ENCODE results near the gene USP24. TPM values are rescaled to one million over a fixed set of nuclear protein-coding genes. Genes with fewer than 3 reads are reported as not detected.
"Not testable (repeated sequence)": the region's sequence is repeated elsewhere in the genome, so short reads cannot be mapped to it uniquely, and the experiment has no call there.

USP24 gene
- total RNA-seq, 1 experiment from 2014 or later = 45.7 TPM

GRCh38 chr1:55230659-55231058 lies 15.5 kb upstream of the USP24 start:
- ChIA-PET POLR2A (interaction anchor here (0.8 to 2.8 kb wide), 4 partner anchors 9 to 20 kb away, joined by 3 to 10 read pairs (median 4); partner anchors contain the start of gene USP24), CTCF (no interaction called here)
- Mint-ChIP-seq H3K4me3 (ENCODE audit: unreplicated experiment) (no peak overlapping the region), H3K4me1 (ENCODE audit: insufficient read depth, unreplicated experiment) (peaks cover 17% of the 10 kb centered on the region), H3K36me3 (ENCODE audit: insufficient read depth, unreplicated experiment) (no peaks in the 10 kb centered on the region), H3K27ac (ENCODE audit: low read depth, unreplicated experiment) (no peak overlapping the region), H3K9me3 (ENCODE audit: unreplicated experiment) (no peaks in the 10 kb centered on the region), H3K27me3 (ENCODE audit: insufficient read depth, unreplicated experiment) (no peaks in the 10 kb centered on the region)
- intact Hi-C loops (cut with micrococcal nuclease) = no loop called here
- DNase-seq (ENCODE audit: unreplicated experiment) = no peak
- no peak for TF ChIP-seq CTCF (IDR thresholded peaks at IDR 0.05; ENCODE audit: unreplicated experiment)
- no TSS peak for BruUV-seq (replicated peaks)

- CTCF ChIA-PET = interaction anchor here (0.7 to 0.9 kb wide), 3 partner anchors 10 to 90 kb away, joined by 3 to 4 read pairs (median 3); no protein-coding TSS in a partner anchor
- H3K36me3 Mint-ChIP-seq (ENCODE audit: insufficient read depth, unreplicated experiment); H3K27ac Mint-ChIP-seq (ENCODE audit: low read depth, unreplicated experiment); DNase-seq (ENCODE audit: unreplicated experiment); H3K4me3 Mint-ChIP-seq (ENCODE audit: unreplicated experiment); H3K9me3 Mint-ChIP-seq (ENCODE audit: unreplicated experiment); H3K27me3 Mint-ChIP-seq (ENCODE audit: insufficient read depth, unreplicated experiment); intact Hi-C loops (cut with micrococcal nuclease); BruUV-seq (replicated peaks): not testable (repeated sequence)
- POLR2A ChIA-PET = interaction anchor here (0.7 to 1.1 kb wide), 4 partner anchors 8 to 76 kb away, joined by 3 to 4 read pairs (median 3); no protein-coding TSS in a partner anchor
- H3K4me1 Mint-ChIP-seq (ENCODE audit: insufficient read depth, unreplicated experiment) = peaks cover 12% of the 10 kb centered on the region
These were observed 14.6 kb upstream of the USP24 start for GRCh38 chr1:55229726-55230125.

GRCh38 chr1:55225228-55225627 lies 10.1 kb upstream of the USP24 start:
- Mint-ChIP-seq H3K36me3 (ENCODE audit: insufficient read depth, unreplicated experiment) (peaks cover 6% of the 10 kb centered on the region), H3K4me1 (ENCODE audit: insufficient read depth, unreplicated experiment) (no peaks in the 10 kb centered on the region), H3K27me3 (ENCODE audit: insufficient read depth, unreplicated experiment) (no peaks in the 10 kb centered on the region), H3K27ac (ENCODE audit: low read depth, unreplicated experiment) (no peak overlapping the region), H3K4me3 (ENCODE audit: unreplicated experiment) (no peak overlapping the region), H3K9me3 (ENCODE audit: unreplicated experiment) (no peaks in the 10 kb centered on the region)
- CTCF ChIA-PET = no interaction called here
- intact Hi-C loops (cut with micrococcal nuclease) = no loop called here
- POLR2A ChIA-PET = interaction anchor here (0.9 to 1.3 kb wide), 2 partner anchors 9 to 12 kb away, joined by 3 to 4 read pairs; no protein-coding TSS in a partner anchor
- DNase-seq (ENCODE audit: unreplicated experiment) = no peak
- TF ChIP-seq CTCF (IDR thresholded peaks at IDR 0.05; ENCODE audit: unreplicated experiment) = no peak
- no TSS peak for BruUV-seq (replicated peaks)

- TF ChIP-seq CTCF (IDR thresholded peaks at IDR 0.05; ENCODE audit: unreplicated experiment) = no peak
- CTCF ChIA-PET = no interaction called here
These were observed 9.6 kb upstream of the USP24 start for GRCh38 chr1:55224729-55225128.

GRCh38 chr1:55222152-55222551 lies 7.0 kb upstream of the USP24 start:
- no peak for TF ChIP-seq CTCF (IDR thresholded peaks at IDR 0.05; ENCODE audit: unreplicated experiment)
- ChIA-PET POLR2A (no interaction called here), CTCF (no interaction called here)
- H3K27ac Mint-ChIP-seq (ENCODE audit: low read depth, unreplicated experiment) = no peak overlapping the region
- peaks cover 6% of the 10 kb centered on the region for H3K4me1 Mint-ChIP-seq (ENCODE audit: insufficient read depth, unreplicated experiment)
- no peak for DNase-seq (ENCODE audit: unreplicated experiment)
- no peaks in the 10 kb centered on the region for H3K9me3 Mint-ChIP-seq (ENCODE audit: unreplicated experiment)
- no TSS peak for BruUV-seq (replicated peaks)
- peaks cover 6% of the 10 kb centered on the region for H3K36me3 Mint-ChIP-seq (ENCODE audit: insufficient read depth, unreplicated experiment)
- H3K4me3 Mint-ChIP-seq (ENCODE audit: unreplicated experiment) = no peak overlapping the region
- no peaks in the 10 kb centered on the region for H3K27me3 Mint-ChIP-seq (ENCODE audit: insufficient read depth, unreplicated experiment)
- intact Hi-C loops (cut with micrococcal nuclease) = no loop called here

More at GRCh38 chr1:55224729-55225128, 9.6 kb upstream of the USP24 start:
- peaks cover 6% of the 10 kb centered on the region for H3K36me3 Mint-ChIP-seq (ENCODE audit: insufficient read depth, unreplicated experiment)
- BruUV-seq (replicated peaks) = no TSS peak
- intact Hi-C loops (cut with micrococcal nuclease) = no loop called here
- no peaks in the 10 kb centered on the region for H3K9me3 Mint-ChIP-seq (ENCODE audit: unreplicated experiment)
- POLR2A ChIA-PET = interaction anchor here (0.9 to 1.3 kb wide), 2 partner anchors 8 to 12 kb away, joined by 3 to 4 read pairs; no protein-coding TSS in a partner anchor
- H3K27ac Mint-ChIP-seq (ENCODE audit: low read depth, unreplicated experiment) = no peak overlapping the region
- H3K27me3 Mint-ChIP-seq (ENCODE audit: insufficient read depth, unreplicated experiment) = no peaks in the 10 kb centered on the region
- H3K4me1 Mint-ChIP-seq (ENCODE audit: insufficient read depth, unreplicated experiment) = no peaks in the 10 kb centered on the region
- H3K4me3 Mint-ChIP-seq (ENCODE audit: unreplicated experiment) = no peak overlapping the region
- DNase-seq (ENCODE audit: unreplicated experiment) = no peak
